ENCODE data around the gene BRMS1.

The BRMS1 gene

GRCh38 chr11:66336234-66337102 lies 8.4 kb downstream of the BRMS1 start, which contains the start of gene RIN1:
RIN1 (minus strand) TSS chr11:66336434; CDS start chr11:66336402, 32 bp downstream.
- peak; percentile 64 for DNase-seq

DNA sequence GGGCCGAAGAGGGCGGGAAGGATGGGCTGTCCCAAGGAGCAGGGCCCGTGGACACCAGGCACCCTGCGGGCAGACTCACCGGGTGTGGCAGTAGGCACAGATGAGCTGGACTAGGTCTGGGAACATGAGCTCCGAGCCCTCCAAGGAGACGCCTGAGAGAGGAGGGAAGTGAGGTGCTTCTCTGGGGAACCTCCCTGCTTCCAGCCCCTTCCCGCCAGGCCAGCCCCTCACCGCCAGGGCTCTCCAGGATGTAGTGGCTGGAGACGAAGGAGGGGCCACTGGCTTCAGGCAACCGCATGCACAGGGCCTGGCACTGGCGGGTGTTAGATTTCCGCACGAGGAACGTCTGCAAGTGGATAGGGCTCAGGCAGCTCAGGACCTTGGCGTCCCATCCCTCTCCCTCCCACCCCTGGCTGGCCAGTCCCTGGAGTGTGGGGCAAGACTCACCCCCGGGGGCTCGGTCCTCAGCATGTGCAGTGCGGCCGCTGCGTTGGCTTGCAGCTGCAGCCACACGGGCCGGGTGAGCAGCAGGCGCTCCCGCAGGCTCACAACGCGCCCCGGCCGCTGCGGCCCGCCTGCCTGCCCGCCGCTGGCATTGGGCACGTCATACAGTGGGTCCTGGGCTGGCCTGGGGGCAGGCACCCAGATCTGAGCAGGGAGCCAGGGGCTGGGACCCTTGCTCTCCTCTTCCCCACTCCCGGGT lies 9.2 kb downstream of the BRMS1 start:
- DNase-seq = no peak

GRCh38 chr11:66334605-66335442 lies 10.1 kb downstream of the BRMS1 start:
- DNase-seq = no peak

- no peak for DNase-seq
Measured at GRCh38 chr11:66333896-66334604, 10.9 kb downstream of the BRMS1 start.

DNA sequence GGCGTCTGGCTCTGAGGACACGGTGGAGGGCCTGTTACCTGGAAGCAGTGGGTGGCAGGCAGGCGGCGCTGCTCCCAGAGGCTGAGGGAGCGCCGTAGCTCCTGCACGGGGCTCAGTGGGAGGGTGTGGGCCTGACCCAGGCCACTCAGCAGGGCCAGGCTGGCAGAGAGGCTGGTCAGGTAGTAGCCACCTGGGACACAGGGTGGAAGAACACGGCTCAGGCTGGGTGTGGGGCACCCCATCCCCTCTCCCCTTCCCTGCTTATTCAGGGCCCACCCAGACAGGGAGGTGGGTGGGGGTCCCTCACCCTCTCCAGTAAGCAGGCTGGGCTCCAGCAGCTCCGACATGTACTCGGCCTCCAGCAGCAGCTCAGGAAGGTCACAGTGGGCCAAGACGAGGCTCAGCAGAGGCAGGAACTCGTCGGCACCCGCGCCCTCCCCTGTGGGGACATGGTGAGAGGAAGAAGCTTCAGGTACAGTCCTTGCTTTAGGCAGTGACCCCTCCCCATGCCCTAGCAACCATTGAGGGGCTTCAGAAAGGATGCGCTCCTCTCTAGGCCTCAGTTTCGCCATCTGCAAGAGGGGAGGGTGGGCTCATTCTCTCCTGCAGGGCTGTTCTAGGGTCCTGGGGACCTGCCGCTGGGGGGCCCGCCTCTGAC lies 11.6 kb downstream of the BRMS1 start:
- no peak for DNase-seq

- no peak for DNase-seq
Measured at GRCh38 chr11:66332371-66333219, 12.3 kb downstream of the BRMS1 start.

DNA sequence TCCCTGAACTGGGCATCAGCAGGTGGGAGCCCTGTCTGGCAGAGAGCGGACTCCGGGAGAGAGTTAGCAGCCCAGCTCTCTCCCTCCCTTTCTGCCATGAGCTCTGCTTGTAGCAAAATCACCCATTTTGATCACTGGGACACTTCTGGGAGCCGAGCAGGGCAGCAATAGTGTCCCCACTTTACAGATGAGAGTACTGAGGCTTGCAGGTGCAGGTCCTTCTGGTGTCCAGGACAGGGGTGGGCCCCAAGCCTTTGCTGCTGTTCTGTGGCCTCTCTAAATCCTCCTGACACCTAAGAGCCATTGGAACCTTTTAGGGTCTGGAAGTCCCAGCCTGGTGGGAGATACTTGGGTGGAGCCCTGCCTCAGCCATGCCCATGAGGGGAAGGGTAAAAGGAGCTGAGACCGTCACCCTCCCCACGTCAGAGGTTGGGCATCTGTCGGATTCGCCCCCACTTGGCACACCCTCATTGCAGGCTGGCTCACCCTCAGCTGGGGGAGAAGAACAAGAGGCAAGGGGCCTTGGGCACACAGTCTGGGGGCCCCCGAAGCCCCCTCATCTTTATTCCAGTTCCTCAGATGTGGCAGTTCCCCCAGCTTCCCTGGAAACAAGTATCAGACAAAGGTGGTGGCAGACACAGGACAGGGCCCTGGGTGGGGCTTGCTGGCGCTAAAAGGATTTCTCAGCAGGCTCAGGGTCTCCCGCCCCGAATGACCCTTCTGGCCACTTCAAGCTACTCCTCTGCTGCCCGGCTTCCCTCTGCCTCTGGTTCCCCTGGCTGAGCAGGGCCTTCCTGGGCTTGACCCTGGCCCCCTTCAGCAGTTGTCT lies 13.1 kb downstream of the BRMS1 start:
- DNase-seq = no peak

- DNase-seq = no peak
Measured at GRCh38 chr11:66330931-66331330, 14.0 kb downstream of the BRMS1 start.

DNA sequence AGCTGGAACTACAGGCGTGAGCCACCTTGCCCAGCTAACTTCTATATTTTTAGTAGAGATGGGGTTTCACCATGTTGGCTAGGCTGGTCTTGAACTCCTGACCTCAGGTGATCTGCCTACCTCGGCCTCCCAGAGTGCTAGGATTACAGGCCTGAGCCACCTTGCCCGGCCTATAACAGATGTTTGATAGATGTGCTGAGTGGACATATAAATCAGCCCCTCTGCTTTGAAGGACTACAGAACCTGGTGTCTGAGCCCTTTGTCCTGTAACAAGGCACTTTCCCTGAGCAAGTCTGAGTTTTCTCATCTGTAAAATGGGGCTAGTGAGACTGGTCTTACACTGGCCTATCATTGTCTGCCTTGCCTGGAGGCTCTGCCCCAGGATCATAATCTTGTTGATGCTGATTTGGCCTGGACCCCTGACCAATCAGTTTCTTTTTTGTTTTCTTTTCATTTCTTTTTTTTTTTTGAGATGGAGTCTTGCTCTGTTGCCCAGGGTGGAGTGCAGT lies 15.7 kb downstream of the BRMS1 start:
- no peak for DNase-seq

GRCh38 chr11:66328302-66329144 lies 16.4 kb downstream of the BRMS1 start:
- peak; percentile 53 for DNase-seq

GRCh38 chr11:66328031-66328301 lies 16.9 kb downstream of the BRMS1 start:
- DNase-seq = no peak

DNA sequence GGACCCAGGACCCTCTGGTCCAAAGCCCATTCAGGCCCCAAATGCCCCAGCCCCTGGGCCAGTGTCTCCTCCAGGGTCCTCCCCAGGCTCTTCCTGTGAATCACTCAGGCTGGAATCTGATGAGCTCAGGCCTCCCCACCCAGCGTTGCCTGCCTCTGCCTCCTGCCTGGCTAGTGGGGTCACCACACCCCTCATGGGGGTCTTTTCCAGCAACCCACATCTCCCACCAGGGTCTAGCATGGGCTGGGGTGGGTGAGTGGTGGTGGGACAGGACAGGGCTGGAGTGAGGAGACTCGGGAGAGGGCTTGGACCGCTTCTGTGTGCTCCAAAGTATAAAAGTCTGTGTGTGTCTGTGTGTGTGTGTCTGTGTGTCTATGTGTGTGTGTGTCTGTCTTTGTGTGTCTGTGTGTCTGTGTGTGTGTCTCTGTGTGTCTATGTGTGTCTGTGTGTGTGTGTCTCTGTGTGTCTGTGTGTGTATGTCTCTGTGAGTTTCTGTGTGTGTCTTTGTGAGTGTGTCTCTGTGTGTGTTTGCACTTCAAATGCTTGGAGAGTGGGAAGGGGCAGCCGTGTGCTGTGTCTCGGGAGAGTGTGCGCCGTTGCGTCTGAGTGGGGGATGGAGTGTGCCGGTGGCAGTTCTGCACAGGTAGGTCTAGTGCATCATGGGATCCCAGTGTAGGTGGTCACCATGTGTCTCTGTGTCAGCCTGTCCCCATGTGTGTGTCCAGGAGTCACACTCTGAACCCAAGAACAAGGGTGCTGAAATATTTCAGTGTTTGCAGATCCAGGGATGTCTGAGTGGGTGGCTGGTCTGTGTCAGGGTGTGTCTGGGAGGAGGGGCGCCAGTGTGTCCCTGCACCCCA lies 17.5 kb downstream of the BRMS1 start:
- no peak for DNase-seq

DNA sequence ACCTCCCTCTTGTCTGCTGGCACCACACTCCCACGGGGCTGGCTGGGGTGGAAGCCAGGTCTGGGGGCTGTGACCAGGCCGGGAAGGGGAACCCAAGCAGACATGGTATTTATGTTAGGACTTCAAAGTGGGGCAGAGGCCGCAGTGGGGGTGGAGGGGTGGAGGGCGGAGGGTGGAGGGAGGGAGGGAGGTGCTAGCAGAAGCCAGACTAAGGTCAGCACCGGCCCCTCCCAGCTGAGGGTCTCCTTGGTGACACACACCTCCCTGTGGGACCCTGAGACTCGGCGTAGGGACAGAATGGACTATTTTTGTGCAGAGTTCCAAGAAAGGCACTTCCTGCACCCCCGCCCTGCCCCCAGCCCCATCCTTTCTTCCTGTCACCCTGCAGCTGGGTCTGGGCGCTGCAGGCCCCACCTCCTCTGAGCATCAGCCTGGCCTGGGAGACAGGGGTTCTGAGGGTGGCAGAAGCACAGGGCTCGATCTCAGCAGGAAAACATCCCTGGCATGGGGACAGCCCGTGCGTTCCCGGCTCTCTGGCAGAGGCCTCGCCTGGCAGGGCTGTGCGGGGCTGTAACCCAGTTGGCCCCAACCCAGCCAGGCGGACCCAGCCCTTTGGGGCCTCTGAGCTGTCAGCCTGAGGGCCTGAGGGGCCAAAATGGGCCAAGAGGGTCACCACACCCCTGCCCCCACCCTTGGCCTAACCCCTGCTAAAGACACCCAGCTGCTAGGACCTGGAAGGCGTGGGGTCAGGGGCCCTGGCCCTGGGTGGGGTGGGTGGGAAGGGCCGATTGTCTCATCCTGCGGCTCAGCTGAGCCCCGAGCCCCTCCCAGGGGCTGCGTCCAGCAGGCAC lies 18.4 kb downstream of the BRMS1 start:
- no peak for DNase-seq

- peak; percentile 34 for DNase-seq
Measured at GRCh38 chr11:66325263-66325671, 19.6 kb downstream of the BRMS1 start.

DNA sequence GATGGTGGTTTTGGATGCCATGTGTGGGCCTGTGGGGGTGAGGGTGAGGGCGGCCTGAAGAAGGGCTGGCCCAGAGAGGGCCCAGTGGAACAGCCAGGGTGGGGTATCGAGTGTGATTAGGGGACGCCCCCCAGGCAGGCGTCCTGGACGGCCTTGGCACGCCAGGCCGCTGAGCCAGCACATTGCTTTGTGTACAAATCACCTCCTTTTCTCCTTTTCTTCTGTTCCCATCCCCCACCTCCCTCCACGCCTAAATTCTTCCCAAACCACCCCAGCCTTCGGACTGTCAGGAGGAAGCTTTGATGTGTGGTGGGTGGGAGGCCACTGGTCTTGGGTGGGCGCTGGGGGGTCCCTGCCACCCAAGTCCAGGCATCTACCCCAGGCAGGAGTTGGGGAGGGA lies 20.2 kb downstream of the BRMS1 start:
- no peak for DNase-seq

GRCh38 chr11:66323684-66324083 lies 21.2 kb downstream of the BRMS1 start:
- DNase-seq = no peak
